ENCODE results near the gene ZNF473. TPM values are rescaled to one million over a fixed set of nuclear protein-coding genes. Genes with fewer than 3 reads are reported as not detected.
A peak's percentile ranks its signal among the peaks of the same experiment; 100 is the strongest.

Gene ZNF473
- total and polyA plus RNA-seq, 2 of the 13 experiments (the other 11 are each of a cell fraction or from before 2014, with no cell fraction given) = 5.8 to 11.9 TPM

DNA sequence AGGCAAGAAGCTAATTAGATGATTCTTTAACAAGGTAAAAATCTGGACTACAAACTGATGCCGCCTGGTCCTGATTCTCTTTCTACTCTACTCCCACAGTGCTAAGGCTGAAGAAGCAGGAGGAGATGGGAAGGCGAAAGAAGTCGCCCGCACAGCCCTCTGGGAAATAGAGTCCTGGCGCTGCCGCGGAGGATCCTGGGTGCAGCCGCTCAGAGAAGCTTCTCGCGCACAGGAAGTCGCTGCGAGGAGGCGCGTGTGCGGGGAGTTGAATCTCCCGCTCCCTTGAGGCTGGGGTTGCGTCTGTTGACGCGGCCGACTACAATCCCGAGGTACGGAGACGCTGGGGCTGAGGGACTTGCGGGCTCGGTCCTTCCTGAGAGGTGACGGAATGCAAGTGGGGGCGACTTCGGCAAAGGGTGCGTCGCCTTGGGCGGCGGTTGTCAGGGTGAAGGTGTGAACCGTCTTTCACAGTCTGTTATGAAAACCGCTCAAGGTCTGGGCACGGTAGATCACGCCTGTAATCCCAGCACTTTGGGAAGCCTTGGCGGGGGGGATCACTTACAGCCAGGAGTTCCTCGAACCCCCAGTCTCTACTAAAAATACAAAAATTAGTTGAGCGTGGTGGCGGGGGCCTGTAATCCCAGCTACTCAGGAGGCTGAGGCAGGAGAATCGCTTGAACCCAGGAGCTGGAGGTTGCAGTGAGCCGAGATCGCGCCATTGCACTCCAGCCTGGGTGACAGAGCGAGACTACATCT, at the start of gene ZNF473 (continued):
- TF ChIP-seq ZSCAN22 (CRISPR knock-in tag; IDR thresholded peaks at IDR 0.05) (no peak), FLYWCH1 (CRISPR knock-in tag; IDR thresholded peaks at IDR 0.05) (peak; percentile 92; the same call in 1 of the 2 replicates), NFRKB (IDR thresholded peaks at IDR 0.05) (no peak), ZNF772 (CRISPR knock-in tag; IDR thresholded peaks at IDR 0.05) (peak; percentile 96), SRSF4 (IDR thresholded peaks at IDR 0.05; ENCODE audit: low read depth, low read length, poor library complexity, severe bottlenecking) (no peak), REL (CRISPR knock-in tag; conservative IDR thresholded peaks at IDR 0.05) (peak; percentile 85; the same call in 1 of the 2 replicates), ZNF235 (CRISPR knock-in tag; IDR thresholded peaks at IDR 0.05; ENCODE audit: borderline replicate concordance) (peak; percentile 89; the same call in 1 of the 2 replicates), ZNF431 (CRISPR knock-in tag; IDR thresholded peaks at IDR 0.05; ENCODE audit: borderline replicate concordance, low read depth) (peak; percentile 65; the same call in 1 of the 2 replicates), DNMT1 (CRISPR knock-in tag; IDR thresholded peaks at IDR 0.05) (peak; percentile 75; the same call in 1 of the 2 replicates), SCMH1 (CRISPR knock-in tag; IDR thresholded peaks at IDR 0.05; ENCODE audit: borderline replicate concordance) (no peak), ZNF124 (CRISPR knock-in tag; IDR thresholded peaks at IDR 0.05) (peak; percentile 95), PCBP1 (IDR thresholded peaks at IDR 0.05; ENCODE audit: borderline replicate concordance, low read depth, low read length) (no peak), ZZZ3 (CRISPR knock-in tag; IDR thresholded peaks at IDR 0.05; ENCODE audit: borderline replicate concordance) (peak; percentile 74; the same call in 1 of the 2 replicates)
- TF ChIP-seq, protein P1, sequence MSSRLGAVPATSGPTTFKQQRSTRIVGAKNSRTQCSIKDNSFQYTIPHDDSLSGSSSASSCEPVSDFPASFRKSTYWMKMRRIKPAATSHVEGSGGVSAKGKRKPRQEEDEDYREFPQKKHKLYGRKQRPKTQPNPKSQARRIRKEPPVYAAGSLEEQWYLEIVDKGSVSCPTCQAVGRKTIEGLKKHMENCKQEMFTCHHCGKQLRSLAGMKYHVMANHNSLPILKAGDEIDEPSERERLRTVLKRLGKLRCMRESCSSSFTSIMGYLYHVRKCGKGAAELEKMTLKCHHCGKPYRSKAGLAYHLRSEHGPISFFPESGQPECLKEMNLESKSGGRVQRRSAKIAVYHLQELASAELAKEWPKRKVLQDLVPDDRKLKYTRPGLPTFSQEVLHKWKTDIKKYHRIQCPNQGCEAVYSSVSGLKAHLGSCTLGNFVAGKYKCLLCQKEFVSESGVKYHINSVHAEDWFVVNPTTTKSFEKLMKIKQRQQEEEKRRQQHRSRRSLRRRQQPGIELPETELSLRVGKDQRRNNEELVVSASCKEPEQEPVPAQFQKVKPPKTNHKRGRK (CRISPR knock-in tag; IDR thresholded peaks at IDR 0.05) = no peak
- TF ChIP-seq, protein P2, sequence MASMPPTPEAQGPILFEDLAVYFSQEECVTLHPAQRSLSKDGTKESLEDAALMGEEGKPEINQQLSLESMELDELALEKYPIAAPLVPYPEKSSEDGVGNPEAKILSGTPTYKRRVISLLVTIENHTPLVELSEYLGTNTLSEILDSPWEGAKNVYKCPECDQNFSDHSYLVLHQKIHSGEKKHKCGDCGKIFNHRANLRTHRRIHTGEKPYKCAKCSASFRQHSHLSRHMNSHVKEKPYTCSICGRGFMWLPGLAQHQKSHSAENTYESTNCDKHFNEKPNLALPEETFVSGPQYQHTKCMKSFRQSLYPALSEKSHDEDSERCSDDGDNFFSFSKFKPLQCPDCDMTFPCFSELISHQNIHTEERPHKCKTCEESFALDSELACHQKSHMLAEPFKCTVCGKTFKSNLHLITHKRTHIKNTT (CRISPR knock-in tag; IDR thresholded peaks at IDR 0.05) = no peak
- TF ChIP-seq, protein P3, sequence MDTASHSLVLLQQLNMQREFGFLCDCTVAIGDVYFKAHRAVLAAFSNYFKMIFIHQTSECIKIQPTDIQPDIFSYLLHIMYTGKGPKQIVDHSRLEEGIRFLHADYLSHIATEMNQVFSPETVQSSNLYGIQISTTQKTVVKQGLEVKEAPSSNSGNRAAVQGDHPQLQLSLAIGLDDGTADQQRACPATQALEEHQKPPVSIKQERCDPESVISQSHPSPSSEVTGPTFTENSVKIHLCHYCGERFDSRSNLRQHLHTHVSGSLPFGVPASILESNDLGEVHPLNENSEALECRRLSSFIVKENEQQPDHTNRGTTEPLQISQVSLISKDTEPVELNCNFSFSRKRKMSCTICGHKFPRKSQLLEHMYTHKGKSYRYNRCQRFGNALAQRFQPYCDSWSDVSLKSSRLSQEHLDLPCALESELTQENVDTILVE (CRISPR knock-in tag; IDR thresholded peaks at IDR 0.05) = 0 out of 2 replicates have a peak, but pooled peaks have one; percentile 70
- TF ChIP-seq, protein P4, sequence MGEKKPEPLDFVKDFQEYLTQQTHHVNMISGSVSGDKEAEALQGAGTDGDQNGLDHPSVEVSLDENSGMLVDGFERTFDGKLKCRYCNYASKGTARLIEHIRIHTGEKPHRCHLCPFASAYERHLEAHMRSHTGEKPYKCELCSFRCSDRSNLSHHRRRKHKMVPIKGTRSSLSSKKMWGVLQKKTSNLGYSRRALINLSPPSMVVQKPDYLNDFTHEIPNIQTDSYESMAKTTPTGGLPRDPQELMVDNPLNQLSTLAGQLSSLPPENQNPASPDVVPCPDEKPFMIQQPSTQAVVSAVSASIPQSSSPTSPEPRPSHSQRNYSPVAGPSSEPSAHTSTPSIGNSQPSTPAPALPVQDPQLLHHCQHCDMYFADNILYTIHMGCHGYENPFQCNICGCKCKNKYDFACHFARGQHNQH (CRISPR knock-in tag; IDR thresholded peaks at IDR 0.05) = peak; percentile 85; the same call in 1 of the 2 replicates
